GM18511 (cell line): ENCODE data around the gene SPDYE3.

ENCODE experiments used
- ATAC-seq: cut with Tn5 transposase; IDR thresholded peaks from one replicate; pipeline ENCODE4 v1.9.1; 2021; ENCODE audit warnings: mild to moderate bottlenecking, moderate library complexity; ENCODE audit not compliant: unreplicated experiment

The SPDYE3 gene

GRCh38 chr7:100369105-100369504, 61.6 kb downstream of the SPDYE3 start:
- ATAC-seq, result peak; percentile 62

- ATAC-seq, result no peak
Observed at GRCh38 chr7:100370303-100370702, 62.8 kb downstream of the SPDYE3 start.

DNA sequence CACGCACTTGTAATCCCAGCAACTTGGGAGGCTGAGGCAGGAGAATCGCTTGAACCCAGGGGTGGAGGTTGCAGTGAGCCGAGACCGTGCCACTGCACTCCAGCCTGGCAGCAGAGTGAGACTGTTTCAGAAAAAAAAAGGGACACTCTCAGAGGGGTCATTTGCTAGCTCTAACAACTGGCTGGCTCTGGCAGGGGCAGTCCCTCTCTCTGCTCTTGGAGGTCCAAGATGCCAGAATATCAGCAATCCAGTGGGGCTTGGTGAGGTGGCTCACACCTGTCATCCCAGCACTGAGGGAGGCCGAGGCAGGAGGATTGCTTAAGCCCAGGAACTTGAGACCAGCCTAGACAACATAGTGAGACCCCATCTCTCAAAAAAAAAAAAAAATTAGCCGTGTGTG, 63.2 kb downstream of the SPDYE3 start:
- no peak for ATAC-seq

DNA sequence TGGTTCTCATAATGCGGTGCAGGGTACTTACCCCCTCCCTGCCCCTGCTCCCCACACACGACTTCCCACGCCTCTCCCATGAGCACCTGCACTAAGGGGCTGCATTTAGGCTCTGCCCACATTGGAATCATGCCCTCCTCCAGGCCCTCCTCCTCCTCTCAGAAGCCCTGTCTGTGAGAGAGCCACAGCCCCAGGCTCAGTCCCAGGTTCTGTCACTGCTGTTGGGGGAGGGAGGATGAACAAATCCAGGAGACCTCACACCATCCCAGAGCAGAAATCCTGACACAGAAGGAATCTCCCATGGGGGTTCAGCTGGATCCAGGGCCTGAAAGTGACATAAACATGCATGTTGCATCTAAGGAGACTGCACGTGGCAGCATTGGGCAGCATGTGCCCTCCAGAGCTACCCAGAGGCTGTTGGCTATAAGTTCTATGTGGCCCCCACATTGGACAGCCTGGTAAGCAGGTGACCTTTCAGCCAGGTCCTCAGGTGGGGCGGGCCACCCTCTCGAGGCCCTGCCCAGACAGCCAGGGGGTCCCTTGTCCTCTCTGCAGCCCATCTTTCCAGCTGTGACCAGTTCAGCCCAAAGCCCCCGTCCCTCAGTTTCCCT, 64.2 kb downstream of the SPDYE3 start:
- no peak for ATAC-seq
